Erythroblast (primary cell): ENCODE results near the gene FRMPD2.

ENCODE experiments used
- GATA1 ChIP-seq: IDR thresholded peaks from 2 replicates; pipeline ENCODE4 v1.6.1; 2011; ENCODE audit warnings: low read depth, mild to moderate bottlenecking, control low read depth, low read length, moderate library complexity
- POLR2A ChIP-seq: IDR thresholded peaks from 2 replicates; pipeline ENCODE4 v1.6.1; 2011; ENCODE audit warnings: mild to moderate bottlenecking, low read length

- TF ChIP-seq POLR2A (no peak), GATA1 (no peak)
Measured at GRCh38 chr10:48216744-48217143, 57.8 kb downstream of the FRMPD2 start.
